Stimulated activated CD4-positive, alpha-beta T cell treated with anti-CD3 and anti-CD28 coated beads, Interleukin-2, amount 100 ng/mL, for 4 hours (primary cell): ENCODE results near the gene FXYD5.

Source experiments
- DNase-seq: peaks from one replicate; pipeline ENCODE4 v3.0.0-alpha.2; 2020; ENCODE audit warnings: low read depth

The FXYD5 gene

GRCh38 chr19:35156673-35157014, 2.1 kb downstream of the FXYD5 start:
- DNase-seq: no peak

- no peak for DNase-seq
Observed at GRCh38 chr19:35157431-35157830, 2.9 kb downstream of the FXYD5 start.

GRCh38 chr19:35159606-35160005, 5.1 kb downstream of the FXYD5 start:
- DNase-seq: no peak

GRCh38 chr19:35160629-35161433, 6.3 kb downstream of the FXYD5 start:
- no peak for DNase-seq

GRCh38 chr19:35161434-35161743, 6.9 kb downstream of the FXYD5 start:
- DNase-seq: no peak

- DNase-seq: no peak
Observed at GRCh38 chr19:35162471-35163326, 8.2 kb downstream of the FXYD5 start.

- DNase-seq: no peak
Observed at GRCh38 chr19:35164418-35164817, 9.9 kb downstream of the FXYD5 start.

GRCh38 chr19:35165200-35166058, 10.9 kb downstream of the FXYD5 start:
- no peak for DNase-seq

GRCh38 chr19:35166100-35167063, 11.8 kb downstream of the FXYD5 start:
- DNase-seq: no peak

GRCh38 chr19:35167251-35168119, 12.9 kb downstream of the FXYD5 start:
- DNase-seq: no peak

GRCh38 chr19:35168196-35168595, 13.7 kb downstream of the FXYD5 start:
- no peak for DNase-seq

- no peak for DNase-seq
Observed at GRCh38 chr19:35169221-35169995, 14.9 kb downstream of the FXYD5 start.

- DNase-seq: no peak
Observed at GRCh38 chr19:35170359-35171061, 16.0 kb downstream of the FXYD5 start.

- DNase-seq: no peak
Observed at GRCh38 chr19:35171730-35172129, 17.2 kb downstream of the FXYD5 start.

- DNase-seq: no peak
Observed at GRCh38 chr19:35174226-35174625, 19.7 kb downstream of the FXYD5 start.

GRCh38 chr19:35176181-35176570, 21.6 kb downstream of the FXYD5 start:
- DNase-seq: no peak

GRCh38 chr19:35177377-35178274, 23.1 kb downstream of the FXYD5 start:
- no peak for DNase-seq

GRCh38 chr19:35178701-35179100, 24.2 kb downstream of the FXYD5 start:
- no peak for DNase-seq
